Measurements from ENCODE around the gene TENM4.

TENM4 gene

GRCh38 chr11:79383874-79384273 lies 57.0 kb downstream of the TENM4 start:
- H3K4me3 ChIP-seq (ENCODE audit: low read depth, low read length), result no peak overlapping the region
- TF ChIP-seq, protein P1, sequence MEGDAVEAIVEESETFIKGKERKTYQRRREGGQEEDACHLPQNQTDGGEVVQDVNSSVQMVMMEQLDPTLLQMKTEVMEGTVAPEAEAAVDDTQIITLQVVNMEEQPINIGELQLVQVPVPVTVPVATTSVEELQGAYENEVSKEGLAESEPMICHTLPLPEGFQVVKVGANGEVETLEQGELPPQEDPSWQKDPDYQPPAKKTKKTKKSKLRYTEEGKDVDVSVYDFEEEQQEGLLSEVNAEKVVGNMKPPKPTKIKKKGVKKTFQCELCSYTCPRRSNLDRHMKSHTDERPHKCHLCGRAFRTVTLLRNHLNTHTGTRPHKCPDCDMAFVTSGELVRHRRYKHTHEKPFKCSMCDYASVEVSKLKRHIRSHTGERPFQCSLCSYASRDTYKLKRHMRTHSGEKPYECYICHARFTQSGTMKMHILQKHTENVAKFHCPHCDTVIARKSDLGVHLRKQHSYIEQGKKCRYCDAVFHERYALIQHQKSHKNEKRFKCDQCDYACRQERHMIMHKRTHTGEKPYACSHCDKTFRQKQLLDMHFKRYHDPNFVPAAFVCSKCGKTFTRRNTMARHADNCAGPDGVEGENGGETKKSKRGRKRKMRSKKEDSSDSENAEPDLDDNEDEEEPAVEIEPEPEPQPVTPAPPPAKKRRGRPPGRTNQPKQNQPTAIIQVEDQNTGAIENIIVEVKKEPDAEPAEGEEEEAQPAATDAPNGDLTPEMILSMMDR (conservative IDR thresholded peaks at IDR 0.05; ENCODE audit: low read depth, low read length), result no peak
- no peak for DNase-seq (ENCODE audit: low read depth)

DNA sequence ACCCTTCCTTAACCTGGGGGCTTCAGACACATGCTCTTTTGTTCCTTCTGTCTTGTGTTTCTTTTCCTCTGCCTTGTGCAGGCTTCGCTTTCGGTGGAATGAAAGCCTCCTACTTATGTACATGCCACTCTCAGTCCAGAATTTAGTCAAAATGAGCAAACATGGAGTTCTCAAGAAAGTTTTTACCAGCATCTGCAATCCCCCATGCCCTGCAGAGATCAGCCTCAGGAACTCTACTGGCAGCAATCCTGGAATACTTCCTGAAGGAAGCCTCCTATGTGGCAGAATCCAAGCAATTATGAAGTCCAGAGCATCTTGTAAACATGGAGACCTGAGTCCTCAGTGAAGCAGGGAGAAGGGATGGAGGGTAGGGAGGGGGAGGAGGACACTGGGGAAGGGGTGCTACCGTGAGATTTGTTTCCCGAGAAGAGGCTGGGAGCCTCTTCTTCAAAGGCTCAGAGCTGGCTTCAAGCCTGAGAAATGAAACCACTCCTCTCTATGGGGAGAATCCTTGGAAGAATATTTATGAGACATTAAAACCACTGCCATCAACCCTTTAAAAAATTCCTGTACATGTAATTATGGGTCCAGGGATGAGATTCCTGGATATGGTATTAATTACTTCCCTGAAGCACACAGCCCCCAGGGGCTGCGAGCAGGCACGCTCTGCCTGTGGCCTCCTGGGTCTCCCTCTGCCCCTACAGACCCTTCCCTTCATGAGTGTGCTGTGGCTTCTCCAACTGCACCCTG lies 58.4 kb downstream of the TENM4 start:
- TF ChIP-seq, protein P1 (conservative IDR thresholded peaks at IDR 0.05; ENCODE audit: low read depth, low read length), result no peak

GRCh38 chr11:79381036-79381435 lies 59.8 kb downstream of the TENM4 start:
- no peak overlapping the region for H3K4me3 ChIP-seq (ENCODE audit: low read depth, low read length)
- no peak for DNase-seq (ENCODE audit: low read depth)
- TF ChIP-seq, protein P1 (conservative IDR thresholded peaks at IDR 0.05; ENCODE audit: low read depth, low read length), result no peak

More for the DNA sequence above, 58.4 kb downstream of the TENM4 start:
- DNase-seq (ENCODE audit: low read depth), result no peak
- H3K4me3 ChIP-seq (ENCODE audit: low read depth, low read length), result no peak overlapping the region

DNA sequence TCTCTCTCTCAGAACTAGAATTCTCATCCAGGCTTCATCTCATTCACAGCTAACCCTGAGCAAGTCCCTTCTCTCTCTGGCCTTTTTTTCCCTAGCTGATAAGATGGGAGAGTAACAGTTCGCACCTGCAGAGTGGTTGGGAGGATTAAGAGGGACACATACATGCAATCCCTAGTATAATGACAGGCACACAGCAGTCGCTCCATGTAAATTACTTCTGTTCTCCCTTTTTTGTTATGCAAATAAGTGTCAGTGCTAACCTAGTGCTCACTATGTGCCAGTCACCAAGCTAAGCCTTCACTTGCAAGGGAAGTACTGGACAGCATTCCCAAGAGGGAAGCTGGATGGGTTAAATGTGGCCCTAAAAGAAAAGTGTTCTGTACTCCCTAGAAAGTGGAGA lies 63.4 kb downstream of the TENM4 start:
- no peak for DNase-seq (ENCODE audit: low read depth)
- no peak overlapping the region for H3K4me3 ChIP-seq (ENCODE audit: low read depth, low read length)
- TF ChIP-seq, protein P1 (conservative IDR thresholded peaks at IDR 0.05; ENCODE audit: low read depth, low read length), result no peak

GRCh38 chr11:79375818-79376550 lies 64.8 kb downstream of the TENM4 start:
- TF ChIP-seq, protein P1 (conservative IDR thresholded peaks at IDR 0.05; ENCODE audit: low read depth, low read length), result no peak
- no peak for DNase-seq (ENCODE audit: low read depth)
- no peak overlapping the region for H3K4me3 ChIP-seq (ENCODE audit: low read depth, low read length)

GRCh38 chr11:79374727-79375126 lies 66.1 kb downstream of the TENM4 start:
- no peak overlapping the region for H3K4me3 ChIP-seq (ENCODE audit: low read depth, low read length)
- TF ChIP-seq, protein P1 (conservative IDR thresholded peaks at IDR 0.05; ENCODE audit: low read depth, low read length), result no peak
- no peak for DNase-seq (ENCODE audit: low read depth)

All from choroid plexus epithelial cell (primary cell).